ENCODE results near the gene APOBEC3A. TPM values are rescaled to one million over a fixed set of nuclear protein-coding genes. Genes with fewer than 3 reads are reported as not detected.

APOBEC3A gene
- total RNA-seq, 1 experiment from 2014 or later, result not detected

DNA sequence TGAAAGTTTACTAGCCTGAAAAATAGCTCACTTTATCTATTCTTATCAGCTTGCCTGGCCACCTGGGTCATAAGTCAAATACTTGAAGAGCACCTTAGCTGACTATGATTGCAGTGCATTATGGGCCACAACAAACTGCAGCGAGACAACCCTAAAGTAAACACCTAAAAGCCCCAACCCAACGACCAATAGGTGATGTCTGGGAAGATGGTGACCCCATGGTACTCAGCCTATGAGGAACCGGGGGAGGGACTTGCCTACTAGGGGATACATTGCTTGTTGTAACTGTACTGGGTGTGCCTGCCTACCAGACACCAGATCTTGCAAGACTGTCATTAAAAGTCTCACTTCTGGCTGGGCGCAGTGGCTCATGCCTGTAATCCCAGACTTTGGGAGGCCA is 35.6 kb upstream of the APOBEC3A start:
- POLR2A ChIA-PET, result no interaction called here
- CTCF ChIA-PET, result interaction anchor here (0.8 kb wide), 1 partner anchor 51 kb away, joined by 3 read pairs; no protein-coding TSS in a partner anchor
- H3K36me3 Mint-ChIP-seq, result no peaks in the 10 kb centered on the region
- DNase-seq (ENCODE audit: low spot score), result no peak
- H3K27ac Mint-ChIP-seq, result no peak overlapping the region
- TF ChIP-seq ELF4 (CRISPR knock-in tag; IDR thresholded peaks at IDR 0.05; ENCODE audit: low read depth), result no peak
- no peak for TF ChIP-seq MYBL2 (CRISPR knock-in tag; IDR thresholded peaks at IDR 0.05)
- TF ChIP-seq, protein P1, sequence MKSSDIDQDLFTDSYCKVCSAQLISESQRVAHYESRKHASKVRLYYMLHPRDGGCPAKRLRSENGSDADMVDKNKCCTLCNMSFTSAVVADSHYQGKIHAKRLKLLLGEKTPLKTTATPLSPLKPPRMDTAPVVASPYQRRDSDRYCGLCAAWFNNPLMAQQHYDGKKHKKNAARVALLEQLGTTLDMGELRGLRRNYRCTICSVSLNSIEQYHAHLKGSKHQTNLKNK (CRISPR knock-in tag; IDR thresholded peaks at IDR 0.05), result no peak
- no peak for TF ChIP-seq ZNF423 (CRISPR knock-in tag; IDR thresholded peaks at IDR 0.05)
- TF ChIP-seq, protein P2, sequence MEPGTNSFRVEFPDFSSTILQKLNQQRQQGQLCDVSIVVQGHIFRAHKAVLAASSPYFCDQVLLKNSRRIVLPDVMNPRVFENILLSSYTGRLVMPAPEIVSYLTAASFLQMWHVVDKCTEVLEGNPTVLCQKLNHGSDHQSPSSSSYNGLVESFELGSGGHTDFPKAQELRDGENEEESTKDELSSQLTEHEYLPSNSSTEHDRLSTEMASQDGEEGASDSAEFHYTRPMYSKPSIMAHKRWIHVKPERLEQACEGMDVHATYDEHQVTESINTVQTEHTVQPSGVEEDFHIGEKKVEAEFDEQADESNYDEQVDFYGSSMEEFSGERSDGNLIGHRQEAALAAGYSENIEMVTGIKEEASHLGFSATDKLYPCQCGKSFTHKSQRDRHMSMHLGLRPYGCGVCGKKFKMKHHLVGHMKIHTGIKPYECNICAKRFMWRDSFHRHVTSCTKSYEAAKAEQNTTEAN (CRISPR knock-in tag; IDR thresholded peaks at IDR 0.05), result no peak
- TF ChIP-seq, protein P3, sequence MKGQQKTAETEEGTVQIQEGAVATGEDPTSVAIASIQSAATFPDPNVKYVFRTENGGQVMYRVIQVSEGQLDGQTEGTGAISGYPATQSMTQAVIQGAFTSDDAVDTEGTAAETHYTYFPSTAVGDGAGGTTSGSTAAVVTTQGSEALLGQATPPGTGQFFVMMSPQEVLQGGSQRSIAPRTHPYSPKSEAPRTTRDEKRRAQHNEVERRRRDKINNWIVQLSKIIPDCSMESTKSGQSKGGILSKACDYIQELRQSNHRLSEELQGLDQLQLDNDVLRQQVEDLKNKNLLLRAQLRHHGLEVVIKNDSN (CRISPR knock-in tag; IDR thresholded peaks at IDR 0.05), result no peak
- TF ChIP-seq, protein P4, sequence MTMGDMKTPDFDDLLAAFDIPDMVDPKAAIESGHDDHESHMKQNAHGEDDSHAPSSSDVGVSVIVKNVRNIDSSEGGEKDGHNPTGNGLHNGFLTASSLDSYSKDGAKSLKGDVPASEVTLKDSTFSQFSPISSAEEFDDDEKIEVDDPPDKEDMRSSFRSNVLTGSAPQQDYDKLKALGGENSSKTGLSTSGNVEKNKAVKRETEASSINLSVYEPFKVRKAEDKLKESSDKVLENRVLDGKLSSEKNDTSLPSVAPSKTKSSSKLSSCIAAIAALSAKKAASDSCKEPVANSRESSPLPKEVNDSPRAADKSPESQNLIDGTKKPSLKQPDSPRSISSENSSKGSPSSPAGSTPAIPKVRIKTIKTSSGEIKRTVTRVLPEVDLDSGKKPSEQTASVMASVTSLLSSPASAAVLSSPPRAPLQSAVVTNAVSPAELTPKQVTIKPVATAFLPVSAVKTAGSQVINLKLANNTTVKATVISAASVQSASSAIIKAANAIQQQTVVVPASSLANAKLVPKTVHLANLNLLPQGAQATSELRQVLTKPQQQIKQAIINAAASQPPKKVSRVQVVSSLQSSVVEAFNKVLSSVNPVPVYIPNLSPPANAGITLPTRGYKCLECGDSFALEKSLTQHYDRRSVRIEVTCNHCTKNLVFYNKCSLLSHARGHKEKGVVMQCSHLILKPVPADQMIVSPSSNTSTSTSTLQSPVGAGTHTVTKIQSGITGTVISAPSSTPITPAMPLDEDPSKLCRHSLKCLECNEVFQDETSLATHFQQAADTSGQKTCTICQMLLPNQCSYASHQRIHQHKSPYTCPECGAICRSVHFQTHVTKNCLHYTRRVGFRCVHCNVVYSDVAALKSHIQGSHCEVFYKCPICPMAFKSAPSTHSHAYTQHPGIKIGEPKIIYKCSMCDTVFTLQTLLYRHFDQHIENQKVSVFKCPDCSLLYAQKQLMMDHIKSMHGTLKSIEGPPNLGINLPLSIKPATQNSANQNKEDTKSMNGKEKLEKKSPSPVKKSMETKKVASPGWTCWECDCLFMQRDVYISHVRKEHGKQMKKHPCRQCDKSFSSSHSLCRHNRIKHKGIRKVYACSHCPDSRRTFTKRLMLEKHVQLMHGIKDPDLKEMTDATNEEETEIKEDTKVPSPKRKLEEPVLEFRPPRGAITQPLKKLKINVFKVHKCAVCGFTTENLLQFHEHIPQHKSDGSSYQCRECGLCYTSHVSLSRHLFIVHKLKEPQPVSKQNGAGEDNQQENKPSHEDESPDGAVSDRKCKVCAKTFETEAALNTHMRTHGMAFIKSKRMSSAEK (CRISPR knock-in tag; IDR thresholded peaks at IDR 0.05; ENCODE audit: borderline replicate concordance), result no peak
- TF ChIP-seq, protein P5, sequence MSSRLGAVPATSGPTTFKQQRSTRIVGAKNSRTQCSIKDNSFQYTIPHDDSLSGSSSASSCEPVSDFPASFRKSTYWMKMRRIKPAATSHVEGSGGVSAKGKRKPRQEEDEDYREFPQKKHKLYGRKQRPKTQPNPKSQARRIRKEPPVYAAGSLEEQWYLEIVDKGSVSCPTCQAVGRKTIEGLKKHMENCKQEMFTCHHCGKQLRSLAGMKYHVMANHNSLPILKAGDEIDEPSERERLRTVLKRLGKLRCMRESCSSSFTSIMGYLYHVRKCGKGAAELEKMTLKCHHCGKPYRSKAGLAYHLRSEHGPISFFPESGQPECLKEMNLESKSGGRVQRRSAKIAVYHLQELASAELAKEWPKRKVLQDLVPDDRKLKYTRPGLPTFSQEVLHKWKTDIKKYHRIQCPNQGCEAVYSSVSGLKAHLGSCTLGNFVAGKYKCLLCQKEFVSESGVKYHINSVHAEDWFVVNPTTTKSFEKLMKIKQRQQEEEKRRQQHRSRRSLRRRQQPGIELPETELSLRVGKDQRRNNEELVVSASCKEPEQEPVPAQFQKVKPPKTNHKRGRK (CRISPR knock-in tag; IDR thresholded peaks at IDR 0.05; ENCODE audit: borderline replicate concordance), result no peak
- TF ChIP-seq, protein P6, sequence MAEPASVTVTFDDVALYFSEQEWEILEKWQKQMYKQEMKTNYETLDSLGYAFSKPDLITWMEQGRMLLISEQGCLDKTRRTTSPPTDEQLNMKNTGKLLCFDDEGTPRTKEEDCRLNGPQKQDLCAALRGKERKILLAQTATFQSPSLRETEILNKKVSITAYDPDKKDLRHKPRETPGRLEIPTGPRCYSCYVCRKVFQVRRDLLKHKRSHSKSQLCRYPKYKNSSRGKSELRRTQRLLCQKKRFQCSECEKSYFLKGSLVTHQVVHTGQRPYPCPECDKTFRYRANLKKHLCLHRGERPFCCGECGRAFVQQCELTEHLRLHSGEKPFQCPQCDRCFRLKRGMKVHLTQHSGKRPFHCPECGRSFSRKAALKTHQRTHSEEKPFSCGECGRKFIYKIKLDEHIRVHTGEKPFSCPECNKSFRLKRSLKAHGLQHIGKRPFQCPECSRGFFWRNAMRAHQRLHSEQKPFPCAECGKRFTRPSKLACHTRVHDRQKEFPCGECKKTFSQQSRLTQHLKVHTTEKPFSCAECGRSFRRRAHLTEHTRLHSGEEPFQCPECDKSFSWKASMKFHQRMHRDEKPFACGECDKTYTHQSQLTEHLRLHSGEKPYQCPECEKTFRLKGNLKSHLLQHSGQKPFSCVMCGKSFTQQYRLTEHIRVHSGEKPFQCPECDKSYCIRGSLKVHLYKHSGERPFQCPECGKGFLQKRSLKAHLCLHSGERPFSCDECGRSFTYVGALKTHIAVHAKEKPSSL (CRISPR knock-in tag; conservative IDR thresholded peaks at IDR 0.05), result no peak
- TF ChIP-seq, protein P7, sequence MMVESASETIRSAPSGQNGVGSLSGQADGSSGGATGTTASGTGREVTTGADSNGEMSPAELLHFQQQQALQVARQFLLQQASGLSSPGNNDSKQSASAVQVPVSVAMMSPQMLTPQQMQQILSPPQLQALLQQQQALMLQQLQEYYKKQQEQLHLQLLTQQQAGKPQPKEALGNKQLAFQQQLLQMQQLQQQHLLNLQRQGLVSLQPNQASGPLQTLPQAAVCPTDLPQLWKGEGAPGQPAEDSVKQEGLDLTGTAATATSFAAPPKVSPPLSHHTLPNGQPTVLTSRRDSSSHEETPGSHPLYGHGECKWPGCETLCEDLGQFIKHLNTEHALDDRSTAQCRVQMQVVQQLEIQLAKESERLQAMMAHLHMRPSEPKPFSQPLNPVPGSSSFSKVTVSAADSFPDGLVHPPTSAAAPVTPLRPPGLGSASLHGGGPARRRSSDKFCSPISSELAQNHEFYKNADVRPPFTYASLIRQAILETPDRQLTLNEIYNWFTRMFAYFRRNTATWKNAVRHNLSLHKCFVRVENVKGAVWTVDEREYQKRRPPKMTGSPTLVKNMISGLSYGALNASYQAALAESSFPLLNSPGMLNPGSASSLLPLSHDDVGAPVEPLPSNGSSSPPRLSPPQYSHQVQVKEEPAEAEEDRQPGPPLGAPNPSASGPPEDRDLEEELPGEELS (CRISPR knock-in tag; IDR thresholded peaks at IDR 0.05), result no peak
- TF ChIP-seq EMX1 (CRISPR knock-in tag; IDR thresholded peaks at IDR 0.05), result no peak
- TF ChIP-seq GRHL2 (CRISPR knock-in tag; IDR thresholded peaks at IDR 0.05; ENCODE audit: insufficient replicate concordance, severe bottlenecking), result no peak
- no peak for TF ChIP-seq JUN (CRISPR knock-in tag; IDR thresholded peaks at IDR 0.05)
- TF ChIP-seq NFYB (CRISPR knock-in tag; conservative IDR thresholded peaks at IDR 0.05; ENCODE audit: low read depth), result no peak
- no peak for TF ChIP-seq TP53 (CRISPR knock-in tag; IDR thresholded peaks at IDR 0.05)
- TF ChIP-seq ESRRA (CRISPR knock-in tag; IDR thresholded peaks at IDR 0.05; ENCODE audit: borderline replicate concordance), result no peak
- peaks cover 7% of the 10 kb centered on the region for H3K27me3 Mint-ChIP-seq (ENCODE audit: low read depth)
- ATAC-seq, result no peak
- H3K4me3 Mint-ChIP-seq, result no peak overlapping the region
- H3K9me3 Mint-ChIP-seq, result no peaks in the 10 kb centered on the region
- H3K4me1 Mint-ChIP-seq, result peaks cover 6% of the 10 kb centered on the region
